ENCODE data around the gene EXOC2.
A peak's percentile ranks its signal among the peaks of the same experiment; 100 is the strongest.

Gene EXOC2

DNA sequence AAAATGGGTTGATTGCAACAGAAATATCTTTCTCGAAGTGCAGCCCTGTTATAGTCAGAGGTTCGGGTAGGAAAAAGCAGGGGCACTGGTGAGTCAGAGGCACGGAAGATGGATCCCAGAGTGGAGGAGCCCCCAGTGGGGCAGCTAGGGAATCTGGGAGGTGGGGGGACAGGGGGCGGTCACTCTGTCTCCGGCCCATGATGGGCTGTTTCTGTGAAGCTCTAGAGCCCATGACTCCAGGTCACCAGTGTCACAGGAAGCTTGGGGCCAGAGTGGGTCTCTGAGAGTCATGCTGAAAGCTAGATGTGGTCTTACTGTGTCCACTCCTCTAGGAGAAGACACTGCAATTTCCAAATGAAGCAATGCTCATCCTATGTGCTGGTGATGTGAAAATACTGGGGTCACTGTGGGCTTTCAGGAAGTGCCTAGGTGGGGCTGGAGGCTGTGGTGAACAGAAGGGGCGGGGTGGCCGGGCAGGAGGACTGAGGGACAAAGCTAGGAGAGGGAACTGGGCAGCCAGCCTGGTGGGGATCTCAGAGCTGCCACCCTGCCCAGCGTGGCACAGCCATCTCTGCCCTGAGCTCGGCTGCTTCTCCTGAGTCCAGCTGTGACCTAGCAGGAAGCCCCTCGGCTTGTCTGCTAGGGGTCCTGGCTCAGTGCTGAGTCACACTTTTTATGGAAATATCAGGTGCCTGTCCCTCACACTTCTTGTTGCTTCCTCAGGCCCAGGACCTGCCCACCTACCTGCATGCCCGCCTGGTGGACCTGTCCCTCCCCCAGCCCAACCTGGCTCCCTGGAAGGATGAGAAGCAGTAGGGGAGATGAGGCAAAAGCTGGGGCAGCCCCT is 247.1 kb downstream of the EXOC2 start:
- Mint-ChIP-seq H3K9me3 (peaks cover 22% of the 10 kb centered on the region), H3K36me3 (ENCODE audit: low read depth) (no peaks in the 10 kb centered on the region), H3K4me1 (peaks cover 40% of the 10 kb centered on the region), H3K27me3 (ENCODE audit: low read depth, poor library complexity) (peaks cover 25% of the 10 kb centered on the region), H3K4me3 (no peak overlapping the region), H3K27ac (peak overlapping the region; percentile 83)
- TF ChIP-seq, protein P1, sequence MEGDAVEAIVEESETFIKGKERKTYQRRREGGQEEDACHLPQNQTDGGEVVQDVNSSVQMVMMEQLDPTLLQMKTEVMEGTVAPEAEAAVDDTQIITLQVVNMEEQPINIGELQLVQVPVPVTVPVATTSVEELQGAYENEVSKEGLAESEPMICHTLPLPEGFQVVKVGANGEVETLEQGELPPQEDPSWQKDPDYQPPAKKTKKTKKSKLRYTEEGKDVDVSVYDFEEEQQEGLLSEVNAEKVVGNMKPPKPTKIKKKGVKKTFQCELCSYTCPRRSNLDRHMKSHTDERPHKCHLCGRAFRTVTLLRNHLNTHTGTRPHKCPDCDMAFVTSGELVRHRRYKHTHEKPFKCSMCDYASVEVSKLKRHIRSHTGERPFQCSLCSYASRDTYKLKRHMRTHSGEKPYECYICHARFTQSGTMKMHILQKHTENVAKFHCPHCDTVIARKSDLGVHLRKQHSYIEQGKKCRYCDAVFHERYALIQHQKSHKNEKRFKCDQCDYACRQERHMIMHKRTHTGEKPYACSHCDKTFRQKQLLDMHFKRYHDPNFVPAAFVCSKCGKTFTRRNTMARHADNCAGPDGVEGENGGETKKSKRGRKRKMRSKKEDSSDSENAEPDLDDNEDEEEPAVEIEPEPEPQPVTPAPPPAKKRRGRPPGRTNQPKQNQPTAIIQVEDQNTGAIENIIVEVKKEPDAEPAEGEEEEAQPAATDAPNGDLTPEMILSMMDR (IDR thresholded peaks at IDR 0.05), result no peak
- no peak for DNase-seq

DNA sequence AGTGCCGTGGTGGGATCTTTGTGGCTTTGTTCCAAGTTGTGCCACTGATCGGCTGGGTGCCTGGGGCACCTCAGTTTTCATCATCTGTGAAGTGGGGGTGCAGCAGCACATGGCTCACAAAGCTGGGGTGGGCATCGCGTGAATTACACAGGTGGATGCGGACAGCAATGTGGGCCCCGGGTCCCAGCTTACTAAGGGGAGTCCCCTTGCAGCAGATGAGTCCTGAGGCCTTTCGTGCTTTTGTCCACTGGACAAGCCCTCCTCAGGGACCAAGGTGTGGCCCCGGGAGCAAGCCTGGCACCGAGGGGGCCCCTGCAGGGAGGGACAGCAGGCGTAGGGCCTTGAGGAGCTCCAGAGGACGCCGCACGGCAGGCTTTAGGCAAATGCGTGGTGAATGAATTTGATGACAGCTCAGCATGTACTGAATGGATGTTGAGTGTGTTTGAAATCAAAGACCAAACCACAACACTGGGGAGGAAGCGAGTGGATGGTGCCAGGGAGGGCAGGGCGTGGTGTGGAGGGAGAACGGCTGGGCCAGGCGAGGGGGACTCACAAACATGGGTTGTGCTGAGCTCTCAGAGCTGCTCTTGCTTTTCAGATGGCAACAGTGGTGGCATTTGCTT is 248.2 kb downstream of the EXOC2 start:
- Mint-ChIP-seq H3K27ac (peak overlapping the region; percentile 52), H3K4me1 (peaks cover 40% of the 10 kb centered on the region), H3K36me3 (ENCODE audit: low read depth) (no peaks in the 10 kb centered on the region), H3K4me3 (no peak overlapping the region), H3K27me3 (ENCODE audit: low read depth, poor library complexity) (peaks cover 35% of the 10 kb centered on the region), H3K9me3 (peaks cover 15% of the 10 kb centered on the region)
- TF ChIP-seq, protein P1 (IDR thresholded peaks at IDR 0.05), result no peak
- DNase-seq, result no peak

DNA sequence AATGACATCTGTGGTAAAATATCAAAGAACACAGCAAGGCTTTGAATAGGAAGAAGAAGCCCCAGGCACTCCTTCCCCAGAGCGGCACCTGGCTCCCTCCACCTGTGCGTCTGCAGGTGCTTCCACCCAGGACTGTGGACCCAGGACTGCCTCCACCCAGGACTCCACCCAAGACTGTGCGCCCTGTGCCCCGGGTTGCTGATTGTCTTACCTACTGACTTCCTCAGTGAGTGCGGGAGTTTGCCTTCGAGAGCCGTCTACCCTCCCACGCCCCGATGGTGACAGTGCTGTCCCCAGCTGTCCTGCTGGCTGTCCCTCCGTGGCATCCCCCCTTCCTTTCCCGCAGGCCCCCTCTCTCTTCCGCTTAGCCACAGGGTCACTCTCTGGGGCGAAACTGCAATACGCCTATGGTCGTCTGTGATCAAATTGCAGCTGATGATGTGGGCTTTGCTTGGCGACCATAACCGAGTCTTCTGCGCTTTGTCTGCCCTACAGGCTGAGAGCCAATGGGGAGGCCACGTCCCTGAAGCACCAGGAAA is 249.2 kb downstream of the EXOC2 start:
- TF ChIP-seq, protein P1 (IDR thresholded peaks at IDR 0.05), result no peak
- H3K36me3 Mint-ChIP-seq (ENCODE audit: low read depth), result no peaks in the 10 kb centered on the region
- peaks cover 38% of the 10 kb centered on the region for H3K27me3 Mint-ChIP-seq (ENCODE audit: low read depth, poor library complexity)
- no peak overlapping the region for H3K27ac Mint-ChIP-seq
- peaks cover 40% of the 10 kb centered on the region for H3K4me1 Mint-ChIP-seq
- H3K9me3 Mint-ChIP-seq, result peaks cover 7% of the 10 kb centered on the region
- H3K4me3 Mint-ChIP-seq, result no peak overlapping the region
- DNase-seq, result no peak

DNA sequence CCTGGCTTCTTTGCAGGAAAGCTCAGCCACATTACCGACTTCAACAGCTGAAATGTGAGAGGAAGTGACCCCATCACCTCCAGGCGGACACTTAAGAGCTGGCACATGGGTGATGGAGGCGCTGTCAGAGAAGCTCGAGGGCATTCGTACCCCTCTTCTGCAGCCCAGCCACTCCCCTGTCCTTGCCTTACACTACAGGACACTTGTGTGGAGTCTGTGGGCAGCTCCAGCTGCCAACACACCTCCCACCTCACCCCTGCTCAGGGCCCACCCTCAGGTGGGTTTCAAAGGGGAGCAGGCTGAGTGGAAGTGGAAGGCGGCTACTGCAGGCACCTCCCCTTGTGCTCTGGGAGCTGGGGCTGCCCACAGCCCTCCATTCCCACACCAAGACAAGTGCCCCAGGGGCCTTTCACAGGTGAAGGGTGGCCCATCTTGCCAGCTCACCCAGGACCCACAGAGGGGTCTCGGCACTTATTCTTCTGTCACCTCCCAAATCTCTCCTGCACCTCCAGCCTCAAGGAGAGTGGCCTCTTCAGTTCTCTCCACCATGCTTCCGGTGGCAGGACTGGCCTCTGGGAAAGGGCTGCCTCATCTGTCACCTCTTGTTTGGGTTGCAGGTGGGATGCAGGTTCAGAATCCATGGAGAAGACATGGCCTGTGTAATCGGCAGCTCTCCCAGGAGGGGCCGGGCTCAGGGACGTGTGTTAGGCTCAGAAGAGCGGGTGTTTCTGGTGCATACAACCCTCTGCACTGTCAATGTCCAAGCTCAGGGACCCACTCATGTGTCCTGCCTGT is 251.6 kb downstream of the EXOC2 start:
- Mint-ChIP-seq H3K4me1 (peaks cover 34% of the 10 kb centered on the region), H3K4me3 (no peak overlapping the region)

DNA sequence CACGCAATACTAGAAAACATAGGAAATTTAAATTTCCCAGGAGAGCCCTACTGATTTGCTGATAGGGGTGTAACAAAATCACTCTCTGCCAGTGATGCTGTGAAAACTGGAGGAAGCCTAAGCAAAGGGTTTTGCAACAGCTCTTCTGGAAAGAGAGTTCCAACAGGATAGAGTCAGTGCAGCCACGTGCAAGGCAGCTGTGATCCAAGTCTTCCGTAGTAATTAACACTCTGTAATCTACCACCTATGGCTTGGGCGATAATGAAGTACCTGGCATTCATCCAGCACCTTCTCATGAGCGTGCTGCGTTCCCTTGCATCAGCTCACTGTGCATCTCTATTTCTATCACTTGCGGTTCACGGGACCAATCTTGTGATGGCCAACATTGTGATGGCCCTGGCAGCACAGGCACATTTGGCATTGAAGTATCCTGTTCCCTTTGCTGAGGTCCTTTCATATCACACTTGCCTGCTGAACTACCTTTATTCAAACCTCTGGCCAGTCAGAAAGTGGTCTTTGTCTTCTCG is 253.2 kb downstream of the EXOC2 start:
- H3K9me3 Mint-ChIP-seq, result no peaks in the 10 kb centered on the region
- peaks cover 33% of the 10 kb centered on the region for H3K27me3 Mint-ChIP-seq (ENCODE audit: low read depth, poor library complexity)
- H3K4me1 Mint-ChIP-seq, result peaks cover 24% of the 10 kb centered on the region
- H3K36me3 Mint-ChIP-seq (ENCODE audit: low read depth), result no peaks in the 10 kb centered on the region
- no peak overlapping the region for H3K27ac Mint-ChIP-seq
- no peak for DNase-seq
- H3K4me3 Mint-ChIP-seq, result no peak overlapping the region
- TF ChIP-seq, protein P1 (IDR thresholded peaks at IDR 0.05), result no peak

More for the DNA sequence above, 251.6 kb downstream of the EXOC2 start:
- Mint-ChIP-seq H3K27ac (no peak overlapping the region), H3K9me3 (no peaks in the 10 kb centered on the region), H3K27me3 (ENCODE audit: low read depth, poor library complexity) (peaks cover 38% of the 10 kb centered on the region), H3K36me3 (ENCODE audit: low read depth) (no peaks in the 10 kb centered on the region)
- TF ChIP-seq, protein P1 (IDR thresholded peaks at IDR 0.05), result no peak
- DNase-seq, result no peak
